Hepatocyte (in vitro differentiated cells): ENCODE measurements around the gene FBXO21.
A peak's percentile ranks its signal among the peaks of the same experiment; 100 is the strongest.

ENCODE experiments used
- CTCF ChIP-seq: fragments of 200-600 bp; sonication (generic); IDR thresholded peaks from 2 replicates; pipeline ENCODE4 v1.5.1; 2016; ENCODE audit warnings: antibody characterized with exemption, mild to moderate bottlenecking; ENCODE audit not compliant: poor library complexity
- EZH2 ChIP-seq: fragments of 200-600 bp; sonication (generic); IDR thresholded peaks from 2 replicates; pipeline ENCODE4 v1.6.1; 2016; ENCODE audit warnings: antibody characterized with exemption, mild to moderate bottlenecking, borderline replicate concordance
- EZH2phosphoT487 ChIP-seq: fragments of 200-600 bp; sonication (generic); IDR thresholded peaks from one replicate; pipeline ENCODE4 v1.6.1; 2018; ENCODE audit warnings: antibody characterized with exemption, mild to moderate bottlenecking, low read depth, moderate library complexity; ENCODE audit not compliant: unreplicated experiment, severe bottlenecking

DNA sequence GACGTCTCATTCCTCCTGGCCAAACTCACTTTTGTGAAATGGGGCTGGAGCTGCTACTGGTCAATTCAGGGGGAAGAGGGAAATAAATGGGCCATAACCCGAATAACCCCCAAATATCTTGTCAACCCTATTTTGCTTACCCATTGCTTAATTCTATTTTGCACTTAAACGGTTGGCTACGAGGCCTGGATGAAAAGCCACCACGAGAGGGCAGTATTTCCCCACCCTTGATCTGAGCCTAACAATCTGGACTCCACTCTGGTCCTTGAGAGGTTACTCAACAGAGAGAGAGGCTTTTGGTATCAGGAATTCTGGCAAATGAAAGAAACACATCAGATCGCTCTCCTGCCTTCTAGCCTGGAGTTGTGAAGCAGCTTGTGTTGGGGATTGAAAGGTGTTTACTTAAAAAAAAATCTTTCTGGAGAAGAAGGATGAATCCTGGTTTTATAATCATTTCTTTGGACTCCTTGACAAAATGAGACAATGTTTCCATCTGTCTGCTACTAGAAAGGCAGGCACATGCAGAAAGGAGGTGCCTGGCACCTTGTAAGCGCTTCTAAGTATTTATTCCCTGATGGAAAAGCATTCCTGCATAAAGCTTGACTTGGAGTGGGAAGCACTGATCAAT, 22.4 kb upstream of the FBXO21 start:
- TF ChIP-seq CTCF = peak; percentile 94
- TF ChIP-seq EZH2phosphoT487 = no peak
- no peak for TF ChIP-seq EZH2
